Neuronal stem cell (in vitro differentiated cells): ENCODE results near the gene SARDH.

Experiments used
- DNase-seq: peaks from one replicate; pipeline ENCODE4 v3.0.0-alpha.2; 2013; ENCODE audit warnings: low spot score
- H2AFZ ChIP-seq: one replicate; pipeline ENCODE4 v1.6.1; 2013; ENCODE audit warnings: mild to moderate bottlenecking, low read length, inconsistent platforms
- H2AK5ac ChIP-seq: 2 replicates; pipeline ENCODE4 v1.6.1; 2013; ENCODE audit warnings: low read depth, mild to moderate bottlenecking, inconsistent platforms, low read length, moderate library complexity, mixed read lengths
- H2BK120ac ChIP-seq: 2 replicates; pipeline ENCODE4 v1.6.1; 2013; ENCODE audit warnings: low read depth, mild to moderate bottlenecking, inconsistent platforms, low read length, moderate library complexity, mixed read lengths
- H2BK12ac ChIP-seq: one replicate; pipeline ENCODE4 v1.6.1; 2013; ENCODE audit warnings: low read length, inconsistent platforms
- H2BK15ac ChIP-seq: 2 replicates; pipeline ENCODE4 v1.6.1; 2013; ENCODE audit warnings: mild to moderate bottlenecking, low read length, inconsistent platforms, mixed read lengths
- H2BK5ac ChIP-seq: one replicate; pipeline ENCODE4 v1.6.1; 2013; ENCODE audit warnings: inconsistent platforms, mild to moderate bottlenecking, low read length, moderate library complexity
- H3K14ac ChIP-seq: one replicate; pipeline ENCODE4 v1.6.1; 2013; ENCODE audit warnings: low read length, inconsistent platforms
- H3K18ac ChIP-seq: 2 replicates; pipeline ENCODE4 v1.6.1; 2013; ENCODE audit warnings: low read length, inconsistent platforms
- H3K23ac ChIP-seq: 2 replicates; pipeline ENCODE4 v1.6.1; 2013; ENCODE audit warnings: low read depth, mild to moderate bottlenecking, mixed read lengths, low read length, inconsistent platforms; ENCODE audit not compliant: poor library complexity
- H3K27ac ChIP-seq: replicated peaks from 3 replicates; pipeline ENCODE4 v1.5.1; 2013; ENCODE audit warnings: low read length, inconsistent platforms
- H3K27me3 ChIP-seq, 3 experiments: 2 replicates each; pipeline ENCODE4 v1.6.1; 2013; ENCODE audit warnings: low read length in 3 of 3, mild to moderate bottlenecking in 2 of 3, inconsistent platforms in 1 of 3, low read depth in 1 of 3, mixed read lengths in 1 of 3, moderate library complexity in 1 of 3; ENCODE audit not compliant: control insufficient read depth in 3 of 3, insufficient read depth in 3 of 3
- H3K36me3 ChIP-seq, 2 donors: replicated peaks in 1 of 2; 2 replicates each; pipeline ENCODE4 v1.6.1; 2013; ENCODE audit warnings: low read length in 2 of 2; ENCODE audit not compliant: control insufficient read depth in 2 of 2, insufficient read depth in 2 of 2
- H3K4ac ChIP-seq: 2 replicates; pipeline ENCODE4 v1.6.1; 2013; ENCODE audit warnings: inconsistent platforms, mild to moderate bottlenecking, low read length, moderate library complexity
- H3K4me1 ChIP-seq, 2 donors: 1 replicate in 1 of 2; 2 replicates in 1 of 2; pipeline ENCODE4 v1.6.1; 2013; ENCODE audit warnings: low read length in 2 of 2, low read depth in 1 of 2; ENCODE audit not compliant: control insufficient read depth in 2 of 2, insufficient read depth in 1 of 2
- H3K4me2 ChIP-seq: one replicate; pipeline ENCODE4 v1.6.1; 2013; ENCODE audit warnings: mild to moderate bottlenecking, low read length, inconsistent platforms; ENCODE audit not compliant: insufficient read depth, poor library complexity, severe bottlenecking
- H3K4me3 ChIP-seq, 2 donors: 2 replicates each; pipeline ENCODE4 v1.5.1; 2013; ENCODE audit warnings: low read length in 2 of 2, mild to moderate bottlenecking in 2 of 2, inconsistent platforms in 1 of 2, moderate library complexity in 1 of 2
- H3K79me1 ChIP-seq: one replicate; pipeline ENCODE4 v1.6.1; 2013; ENCODE audit warnings: low read depth, mild to moderate bottlenecking, inconsistent platforms, low read length, moderate library complexity
- H3K9ac ChIP-seq: one replicate; pipeline ENCODE4 v1.6.1; 2013; ENCODE audit warnings: mild to moderate bottlenecking, low read depth, low read length, inconsistent platforms; ENCODE audit not compliant: poor library complexity
- H3K9me3 ChIP-seq, 2 donors: replicated peaks in 1 of 2; 2 replicates each; pipeline versions ENCODE3 to v1.6.1; 2013; ENCODE audit warnings: low read length in 2 of 2, mild to moderate bottlenecking in 2 of 2, inconsistent platforms in 1 of 2, low read depth in 1 of 2, mixed read lengths in 1 of 2, moderate library complexity in 1 of 2; ENCODE audit not compliant: control insufficient read depth in 2 of 2, insufficient read depth in 1 of 2
- H4K8ac ChIP-seq: one replicate; pipeline ENCODE4 v1.6.1; 2013; ENCODE audit warnings: low read depth, mild to moderate bottlenecking, inconsistent platforms, low read length, moderate library complexity
- H4K91ac ChIP-seq: one replicate; pipeline ENCODE4 v1.6.1; 2013; ENCODE audit warnings: low read length, low read depth, mild to moderate bottlenecking, inconsistent platforms; ENCODE audit not compliant: poor library complexity
- WGBS, 2 donors: extraction: QIAGEN DNeasy Blood & Tissue Kit; methylation state at CpG; one replicate each; pipeline ENCODE4 v1.1.7; 2013; ENCODE audit warnings: missing lambda C conversion rate in 2 of 2, mixed read lengths in 1 of 2; ENCODE audit not compliant: insufficient read length in 2 of 2, insufficient replicate concordance in 1 of 2; ENCODE audit errors: extremely low coverage in 2 of 2; 5-methylcytosine and 5-hydroxymethylcytosine counted together

The SARDH gene

DNA sequence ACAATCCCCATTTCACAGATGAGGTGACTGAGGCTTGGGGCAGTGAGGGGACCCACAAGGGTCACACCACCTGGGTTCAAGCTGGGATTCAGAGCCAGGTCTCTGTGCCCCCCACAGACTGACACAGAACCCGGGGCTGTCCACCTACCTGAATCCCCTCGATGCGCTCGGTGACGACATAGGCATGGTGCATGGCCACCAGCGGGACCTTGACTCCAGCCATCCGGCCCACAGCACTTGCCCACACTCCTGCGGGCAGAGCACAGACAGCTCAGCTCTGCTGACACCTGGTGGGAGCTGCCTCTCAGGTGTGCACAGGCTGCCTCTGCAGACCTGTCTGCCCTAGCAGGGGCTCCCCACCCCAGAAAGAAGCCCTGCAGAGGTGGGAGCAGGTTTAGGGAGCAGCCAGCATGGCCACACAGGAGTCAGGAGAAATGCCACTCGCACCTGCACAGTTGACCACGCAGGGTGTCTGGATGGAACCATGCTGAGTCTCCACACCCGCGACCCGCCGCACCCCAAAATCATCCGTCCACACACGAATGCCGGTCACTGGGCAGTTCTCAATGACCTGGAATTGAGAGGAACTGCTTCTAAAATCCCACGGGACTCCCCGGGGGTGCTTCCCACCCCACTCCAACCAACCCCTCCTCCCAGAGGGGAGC, 8.4 kb downstream of the SARDH start:
- no peak overlapping the region for H3K14ac ChIP-seq
- H2AFZ ChIP-seq, result no peak overlapping the region
- no peak overlapping the region for H3K4me3 ChIP-seq
- no peak overlapping the region for H2AK5ac ChIP-seq
- no peak overlapping the region for H2BK120ac ChIP-seq
- no peak overlapping the region for H4K91ac ChIP-seq
- H3K9ac ChIP-seq, result no peak overlapping the region
- H3K23ac ChIP-seq, result peak overlapping the region; percentile 65
- no peaks in the 10 kb centered on the region for H3K36me3 ChIP-seq
- H3K9me3 ChIP-seq, result peaks cover 0 to 2% of the 10 kb centered on the region in 2 donors
- no peak overlapping the region for H2BK12ac ChIP-seq
- H2BK15ac ChIP-seq, result no peak overlapping the region
- peak overlapping the region; percentile 57 for H3K18ac ChIP-seq
- H4K8ac ChIP-seq, result no peak overlapping the region
- H3K27ac ChIP-seq, result no peak overlapping the region
- no peak overlapping the region for H2BK5ac ChIP-seq
- H3K79me1 ChIP-seq, result no peaks in the 10 kb centered on the region
- H3K4me2 ChIP-seq, result no peak overlapping the region
- peaks cover 0 to under 1% of the 10 kb centered on the region in 2 donors for H3K4me1 ChIP-seq
- H3K27me3 ChIP-seq, result peaks cover 0 to 2% (median 0%) of the 10 kb centered on the region in 3 experiments
- no CpG with 5 or more reads among the region's 19 CpGs for WGBS, 2 donors
- no peak for DNase-seq
- peak overlapping the region; percentile 37 for H3K4ac ChIP-seq

DNA sequence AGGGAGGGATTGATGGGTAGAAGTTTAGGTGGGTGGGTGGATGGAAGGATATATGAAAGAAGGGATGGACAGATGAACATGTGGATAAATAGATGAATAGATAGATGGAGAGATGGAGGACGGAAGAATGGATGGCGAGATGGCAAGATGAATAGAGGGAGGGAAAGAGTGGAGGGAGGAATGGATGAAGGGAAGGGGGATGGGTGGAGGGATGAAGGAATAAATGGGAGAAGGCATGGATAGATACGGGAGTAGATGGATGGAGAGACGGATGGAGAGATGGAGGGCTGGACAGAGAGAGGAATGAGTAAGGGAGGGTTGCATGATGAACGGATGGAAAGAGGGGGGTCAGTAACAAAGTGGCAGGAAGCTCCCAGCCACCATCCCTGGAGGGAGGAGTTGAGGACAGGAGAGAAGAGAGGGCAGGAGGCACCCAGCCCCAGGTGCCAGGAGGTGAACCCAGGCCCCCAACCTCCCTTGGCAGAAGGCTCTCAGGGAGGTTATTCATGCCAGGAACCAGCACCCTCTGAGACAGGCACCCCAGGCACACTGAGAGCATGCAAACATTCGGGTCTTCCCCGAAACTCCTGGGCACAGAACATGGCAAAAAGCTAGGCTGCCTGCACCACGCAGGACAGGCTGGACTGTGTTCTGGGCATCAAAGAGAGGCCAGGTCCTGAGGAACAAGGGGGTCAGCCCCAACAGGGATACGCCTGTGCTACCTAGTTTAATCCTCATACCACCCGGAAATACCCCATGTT, 9.1 kb downstream of the SARDH start:
- Histone ChIP-seq H4K8ac (no peak overlapping the region), H3K27ac (no peak overlapping the region), H2BK12ac (no peak overlapping the region), H3K9me3 (peaks cover 2 to 3% of the 10 kb centered on the region in 2 donors), H2BK15ac (no peak overlapping the region), H3K4me3 (no peak overlapping the region), H3K4me2 (no peak overlapping the region), H3K27me3 (peaks cover 0 to 2% (median 0%) of the 10 kb centered on the region in 3 experiments), H3K79me1 (no peaks in the 10 kb centered on the region), H3K4ac (no peak overlapping the region), H3K36me3 (no peaks in the 10 kb centered on the region), H3K4me1 (no peaks in the 10 kb centered on the region), H4K91ac (no peak overlapping the region), H3K9ac (no peak overlapping the region), H2BK5ac (no peak overlapping the region), H3K14ac (no peak overlapping the region), H2AK5ac (peak overlapping the region; percentile 36), H3K18ac (peak overlapping the region; percentile 51), H2AFZ (no peak overlapping the region), H2BK120ac (no peak overlapping the region), H3K23ac (no peak overlapping the region)
- DNase-seq, result no peak
- WGBS, 2 donors, result 93 to 100% methylated on average over 2 to 4 of the region's 10 CpGs

DNA sequence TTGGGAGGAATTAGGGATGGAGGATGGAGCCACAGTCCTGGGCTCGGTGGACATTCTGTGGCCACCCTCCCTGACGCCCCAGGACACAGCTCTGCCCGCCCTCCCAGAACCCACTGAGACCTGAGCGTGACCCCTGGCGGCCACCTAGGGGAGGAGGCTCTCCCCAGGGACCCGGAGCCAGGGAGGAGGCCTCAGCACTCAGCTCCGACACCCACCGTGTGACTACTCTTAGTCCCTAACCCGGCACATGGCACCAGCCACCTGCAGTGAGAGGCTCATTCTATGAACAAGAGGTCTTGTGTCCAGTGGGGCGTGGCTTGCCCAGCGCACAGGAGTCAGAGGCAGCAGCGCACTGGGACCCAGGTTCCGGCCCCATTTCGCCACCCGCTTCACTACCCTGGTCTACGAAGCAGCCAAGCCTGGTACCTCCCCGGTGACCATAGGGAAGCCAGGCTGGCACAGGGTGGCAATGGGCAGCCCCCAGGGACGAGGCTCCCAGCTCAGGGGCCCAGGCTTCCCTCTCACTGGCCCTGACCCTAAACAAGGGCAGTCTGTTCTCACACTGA, 10.2 kb downstream of the SARDH start:
- no CpG with 5 or more reads among the region's 18 CpGs for WGBS, 2 donors
- no peak overlapping the region for H2BK120ac ChIP-seq
- H3K23ac ChIP-seq, result peak overlapping the region; percentile 55
- H2AK5ac ChIP-seq, result peak overlapping the region; percentile 88
- H3K4me3 ChIP-seq, result no peak overlapping the region
- H2BK15ac ChIP-seq, result no peak overlapping the region
- H3K4me1 ChIP-seq, result no peaks in the 10 kb centered on the region
- H3K27me3 ChIP-seq, result peaks cover 0 to 2% (median 0%) of the 10 kb centered on the region in 3 experiments
- peaks cover 2 to 3% of the 10 kb centered on the region in 2 donors for H3K9me3 ChIP-seq
- H4K91ac ChIP-seq, result no peak overlapping the region
- no peaks in the 10 kb centered on the region for H3K36me3 ChIP-seq
- H4K8ac ChIP-seq, result no peak overlapping the region
- H2AFZ ChIP-seq, result no peak overlapping the region
- H3K79me1 ChIP-seq, result no peaks in the 10 kb centered on the region
- no peak for DNase-seq
- H2BK5ac ChIP-seq, result peak overlapping the region; percentile 75
- H3K27ac ChIP-seq, result no peak overlapping the region
- H3K14ac ChIP-seq, result peak overlapping the region; percentile 71
- H2BK12ac ChIP-seq, result no peak overlapping the region
- H3K4me2 ChIP-seq, result no peak overlapping the region
- peak overlapping the region; percentile 38 for H3K18ac ChIP-seq
- no peak overlapping the region for H3K4ac ChIP-seq
- H3K9ac ChIP-seq, result no peak overlapping the region
